DOHH2 (cell line): ENCODE results near the gene SART3.
A peak's percentile ranks its signal among the peaks of the same experiment; 100 is the strongest.
"Not testable (repeated sequence)": the region's sequence is repeated elsewhere in the genome, so short reads cannot be mapped to it uniquely, and the experiment has no call there.

Experiments used
- H3F3A ChIP-seq: fragments of 200-600 bp; sonication (generic), shearing (Covaris generic); 2 replicates; pipeline ENCODE4 v1.6.0; 2016; ENCODE audit warnings: antibody characterized with exemption, mild to moderate bottlenecking; ENCODE audit not compliant: control insufficient read depth, insufficient read depth
- H3K27ac ChIP-seq: fragments of 200-600 bp; sonication (generic); 2 replicates; pipeline ENCODE4 v1.5.1; 2014; ENCODE audit warnings: low read depth, mild to moderate bottlenecking, low read length, moderate library complexity
- H3K27me3 ChIP-seq: fragments of 200-600 bp; sonication (generic); 2 replicates; pipeline ENCODE4 v1.6.1; 2014; ENCODE audit warnings: mild to moderate bottlenecking, low read length, mixed read lengths; ENCODE audit not compliant: control insufficient read depth
- H3K36me3 ChIP-seq: fragments of 200-600 bp; sonication (generic); 2 replicates; pipeline ENCODE4 v1.6.1; 2014; ENCODE audit warnings: mild to moderate bottlenecking, low read length, moderate library complexity, mixed read lengths; ENCODE audit not compliant: control insufficient read depth
- H3K4me1 ChIP-seq: fragments of 200-600 bp; sonication (generic); 2 replicates; pipeline ENCODE4 v1.6.1; 2014; ENCODE audit warnings: mild to moderate bottlenecking, low read length, mixed read lengths; ENCODE audit not compliant: control insufficient read depth
- H3K4me2 ChIP-seq: fragments of 200-600 bp; sonication (generic); 2 replicates; pipeline ENCODE4 v1.6.0; 2014; ENCODE audit warnings: mild to moderate bottlenecking, low read length, moderate library complexity
- H3K4me3 ChIP-seq: fragments of 200-600 bp; sonication (generic); 2 replicates; pipeline ENCODE4 v1.5.1; 2014; ENCODE audit warnings: mild to moderate bottlenecking, low read length, mixed read lengths
- H3K79me2 ChIP-seq: fragments of 200-600 bp; sonication (generic); 2 replicates; pipeline ENCODE4 v1.6.1; 2014; ENCODE audit warnings: mild to moderate bottlenecking, low read length, mixed read lengths; ENCODE audit not compliant: control insufficient read depth
- H3K9me2 ChIP-seq: fragments of 200-600 bp; sonication (generic); replicated peaks from 2 replicates; pipeline ENCODE4 v1.6.1; 2014; ENCODE audit warnings: mild to moderate bottlenecking, low read length, mixed read lengths; ENCODE audit not compliant: control insufficient read depth
- H3K9me3 ChIP-seq: fragments of 200-600 bp; sonication (generic); 2 replicates; pipeline ENCODE4 v1.6.1; 2014; ENCODE audit warnings: antibody characterized with exemption, low read length, mixed read lengths; ENCODE audit not compliant: control insufficient read depth, insufficient read depth
- H4K20me1 ChIP-seq: fragments of 200-600 bp; sonication (generic); 2 replicates; pipeline ENCODE4 v1.6.0; 2014; ENCODE audit warnings: low read depth, mild to moderate bottlenecking, antibody characterized with exemption, low read length, moderate library complexity; ENCODE audit not compliant: control insufficient read depth, insufficient read depth
- EZH2phosphoT487 ChIP-seq: fragments of 200-600 bp; sonication (generic); IDR thresholded peaks from 2 replicates; pipeline ENCODE4 v1.6.1; 2017; ENCODE audit warnings: borderline replicate concordance, mild to moderate bottlenecking, antibody characterized with exemption, low read length, moderate library complexity, mixed read lengths
- TF ChIP-seq, protein P1 (sequence below): fragments of 200-600 bp; sonication (generic); IDR thresholded peaks from one replicate; pipeline ENCODE4 v1.5.1; 2014; ENCODE audit warnings: antibody characterized with exemption, mild to moderate bottlenecking, low read depth, low read length; ENCODE audit not compliant: poor library complexity, severe bottlenecking

The SART3 gene

DNA sequence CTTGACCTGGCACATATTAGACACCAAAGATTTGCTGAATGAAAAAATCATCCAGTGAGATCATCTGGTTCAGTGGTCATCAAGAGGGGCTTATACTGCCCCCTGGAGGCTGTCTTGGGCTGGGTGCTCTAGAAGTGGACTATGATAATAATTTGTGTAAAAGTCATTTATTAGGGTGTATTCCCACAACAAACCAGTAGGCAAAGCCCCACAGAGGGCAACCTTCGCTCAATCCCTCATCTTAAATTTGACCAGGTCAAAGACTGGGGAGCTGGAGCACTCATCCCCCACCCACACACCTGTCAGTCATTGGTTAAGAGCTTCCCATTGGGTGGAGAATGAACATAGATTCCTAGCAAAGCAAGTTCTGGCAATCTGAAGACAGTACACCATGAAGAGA is 65.9 kb downstream of the SART3 start:
- Histone ChIP-seq H3K9me3 (no peaks in the 10 kb centered on the region), H3K4me3 (no peak overlapping the region), H4K20me1 (no peaks in the 10 kb centered on the region), H3K36me3 (no peaks in the 10 kb centered on the region), H3K9me2 (no peaks in the 10 kb centered on the region), H3K27ac (no peak overlapping the region), H3K79me2 (no peaks in the 10 kb centered on the region), H3K27me3 (peaks cover 9% of the 10 kb centered on the region), H3K4me1 (no peaks in the 10 kb centered on the region), H3F3A (no peaks in the 10 kb centered on the region), H3K4me2 (no peak overlapping the region)
- no peak for TF ChIP-seq EZH2phosphoT487
- TF ChIP-seq, protein P1, sequence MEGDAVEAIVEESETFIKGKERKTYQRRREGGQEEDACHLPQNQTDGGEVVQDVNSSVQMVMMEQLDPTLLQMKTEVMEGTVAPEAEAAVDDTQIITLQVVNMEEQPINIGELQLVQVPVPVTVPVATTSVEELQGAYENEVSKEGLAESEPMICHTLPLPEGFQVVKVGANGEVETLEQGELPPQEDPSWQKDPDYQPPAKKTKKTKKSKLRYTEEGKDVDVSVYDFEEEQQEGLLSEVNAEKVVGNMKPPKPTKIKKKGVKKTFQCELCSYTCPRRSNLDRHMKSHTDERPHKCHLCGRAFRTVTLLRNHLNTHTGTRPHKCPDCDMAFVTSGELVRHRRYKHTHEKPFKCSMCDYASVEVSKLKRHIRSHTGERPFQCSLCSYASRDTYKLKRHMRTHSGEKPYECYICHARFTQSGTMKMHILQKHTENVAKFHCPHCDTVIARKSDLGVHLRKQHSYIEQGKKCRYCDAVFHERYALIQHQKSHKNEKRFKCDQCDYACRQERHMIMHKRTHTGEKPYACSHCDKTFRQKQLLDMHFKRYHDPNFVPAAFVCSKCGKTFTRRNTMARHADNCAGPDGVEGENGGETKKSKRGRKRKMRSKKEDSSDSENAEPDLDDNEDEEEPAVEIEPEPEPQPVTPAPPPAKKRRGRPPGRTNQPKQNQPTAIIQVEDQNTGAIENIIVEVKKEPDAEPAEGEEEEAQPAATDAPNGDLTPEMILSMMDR: peak; percentile 87

DNA sequence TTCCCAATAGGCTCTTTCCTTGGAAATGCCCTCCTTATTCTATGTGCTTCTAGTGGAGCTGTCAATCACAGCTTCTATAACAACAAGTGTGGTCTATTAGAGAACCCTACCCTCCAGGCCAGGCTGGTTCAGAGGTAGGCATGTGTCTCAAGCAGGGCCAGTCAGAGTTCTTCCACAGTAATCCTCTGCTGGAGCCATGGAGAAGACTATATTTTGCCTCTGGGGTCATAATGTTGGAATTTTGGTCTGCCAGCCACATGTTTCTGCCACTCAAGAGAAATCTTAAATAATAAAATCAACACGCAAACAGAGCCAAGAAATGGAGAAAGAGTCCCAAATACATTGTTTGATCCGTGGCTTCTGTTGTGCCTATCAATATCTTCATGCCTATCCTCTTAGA is 69.7 kb downstream of the SART3 start:
- TF ChIP-seq, protein P1: no peak
- no peak for TF ChIP-seq EZH2phosphoT487
- Histone ChIP-seq H3K27ac (no peak overlapping the region), H3K4me2 (no peak overlapping the region), H3K36me3 (no peaks in the 10 kb centered on the region), H3K4me3 (no peak overlapping the region), H3K9me2 (no peaks in the 10 kb centered on the region), H3K79me2 (no peaks in the 10 kb centered on the region), H4K20me1 (no peaks in the 10 kb centered on the region), H3K9me3 (peaks cover 4% of the 10 kb centered on the region; the same call in 1 of the 2 replicates), H3K27me3 (peaks cover 9% of the 10 kb centered on the region), H3K4me1 (no peaks in the 10 kb centered on the region), H3F3A (no peaks in the 10 kb centered on the region)

DNA sequence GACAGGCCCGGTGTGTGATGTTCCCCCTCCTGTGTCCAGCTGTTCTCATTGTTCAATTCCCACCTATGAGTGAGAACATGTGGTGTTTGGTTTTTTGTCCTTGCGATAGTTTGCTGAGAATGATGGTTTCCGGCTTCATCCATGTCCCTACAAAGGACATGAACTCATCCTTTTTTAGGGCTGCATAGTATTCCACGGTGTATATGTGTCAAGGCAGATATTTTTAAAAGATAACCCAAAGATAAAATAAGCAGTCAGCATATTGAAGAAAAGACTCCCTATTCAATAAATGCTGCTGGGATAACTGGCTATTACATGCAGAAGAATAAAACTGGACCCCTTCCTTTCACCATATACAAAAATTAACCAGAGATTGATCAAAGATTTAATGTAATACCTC is 73.9 kb downstream of the SART3 start:
- H3K9me2 ChIP-seq, H3F3A ChIP-seq, H3K4me1 ChIP-seq, H3K4me3 ChIP-seq, H3K9me3 ChIP-seq, H3K27me3 ChIP-seq, H3K27ac ChIP-seq, H3K79me2 ChIP-seq, H3K36me3 ChIP-seq, H4K20me1 ChIP-seq, H3K4me2 ChIP-seq: not testable (repeated sequence)

DNA sequence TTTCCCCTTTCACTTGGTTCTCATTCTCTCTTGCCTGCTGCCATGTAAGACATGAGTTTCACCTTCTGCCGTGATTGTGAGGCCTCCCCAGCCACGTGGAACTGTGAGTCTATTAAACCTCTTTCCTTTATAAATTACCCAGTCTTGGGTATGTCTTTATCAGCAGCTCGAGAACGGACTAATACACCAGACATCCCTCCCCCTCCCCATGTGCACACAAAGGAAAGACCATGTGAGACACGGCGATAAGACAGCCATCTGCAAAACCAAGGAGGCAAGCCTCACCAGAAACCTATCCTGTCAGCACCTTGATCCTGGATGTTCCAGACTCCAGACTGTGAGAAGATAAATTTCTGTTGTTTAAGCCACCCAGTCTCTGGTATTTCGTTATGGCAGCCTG is 75.6 kb downstream of the SART3 start:
- not testable (repeated sequence) for H4K20me1 ChIP-seq, H3K36me3 ChIP-seq, H3K9me3 ChIP-seq, H3F3A ChIP-seq, H3K27me3 ChIP-seq, H3K4me1 ChIP-seq, H3K4me2 ChIP-seq, H3K27ac ChIP-seq, H3K9me2 ChIP-seq, H3K79me2 ChIP-seq, H3K4me3 ChIP-seq
